H7 (cell line): ENCODE data around the gene PLCL2. TPM values are rescaled to one million over a fixed set of nuclear protein-coding genes. Genes with fewer than 3 reads are reported as not detected.
A peak's percentile ranks its signal among the peaks of the same experiment; 100 is the strongest.
"Not testable (repeated sequence)": the region's sequence is repeated elsewhere in the genome, so short reads cannot be mapped to it uniquely, and the experiment has no call there.

Experiments used
- DNase-seq: peaks from one replicate; pipeline ENCODE4 v3.0.0; 2012
- H3K27me3 ChIP-seq: 2 replicates; pipeline ENCODE4 v1.6.0; 2011; ENCODE audit warnings: mild to moderate bottlenecking, low read length; ENCODE audit not compliant: control insufficient read depth, insufficient read depth
- H3K36me3 ChIP-seq: replicated peaks from 2 replicates; pipeline ENCODE4 v1.5.1; 2011; ENCODE audit warnings: low read length; ENCODE audit not compliant: control insufficient read depth, insufficient read depth
- H3K4me3 ChIP-seq: 2 replicates; pipeline ENCODE4 v1.5.1; 2011; ENCODE audit warnings: low read depth, mild to moderate bottlenecking, control low read depth, low read length, moderate library complexity; ENCODE audit not compliant: insufficient read depth
- total RNA-seq: library from RNA; depleted of rRNA; stranded (reverse); fragments of >200 nt; shearing (Covaris generic); gene quantifications from 2 replicates; pipeline ENCODE4 v1.2.3, GENCODE V29; 2014

The PLCL2 gene
- total RNA-seq, 1 experiment from 2014 or later: 3.3 TPM

- H3K4me3 ChIP-seq: no peak overlapping the region
Measured at GRCh38 chr3:16936676-16937230, 52.0 kb downstream of the PLCL2 start.

DNA sequence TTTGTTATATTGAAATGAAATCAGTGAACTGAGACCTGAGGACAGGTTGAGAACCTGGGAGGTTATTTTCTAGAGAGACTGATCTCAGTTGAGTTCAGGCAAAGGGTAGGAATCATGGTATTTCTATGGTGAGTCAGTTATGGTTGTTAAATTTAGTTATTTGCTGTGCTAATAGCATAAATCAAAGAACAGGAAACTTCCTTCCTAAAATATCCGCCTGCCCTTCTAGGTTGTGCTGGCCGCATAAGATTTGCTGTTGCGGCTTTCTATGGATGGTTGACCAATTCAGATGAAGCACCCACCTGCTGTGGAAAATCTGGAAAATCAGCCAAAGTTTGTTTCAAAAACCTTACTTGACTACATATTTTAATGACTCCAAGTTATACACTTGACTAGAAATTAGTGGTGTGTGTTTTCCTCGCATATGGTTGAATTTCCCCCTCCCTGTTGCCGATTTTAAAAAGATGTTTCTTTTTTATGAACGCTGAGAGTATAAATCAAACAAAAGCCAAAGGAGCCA is 52.6 kb downstream of the PLCL2 start:
- DNase-seq: no peak
- H3K36me3 ChIP-seq: no peaks in the 10 kb centered on the region
- H3K27me3 ChIP-seq: no peaks in the 10 kb centered on the region
- no peak overlapping the region for H3K4me3 ChIP-seq

More at GRCh38 chr3:16936676-16937230, 52.0 kb downstream of the PLCL2 start:
- DNase-seq: no peak
- Histone ChIP-seq H3K27me3 (no peaks in the 10 kb centered on the region), H3K36me3 (no peaks in the 10 kb centered on the region)

- H3K4me3 ChIP-seq: no peak overlapping the region
- no peaks in the 10 kb centered on the region for H3K36me3 ChIP-seq
- no peaks in the 10 kb centered on the region for H3K27me3 ChIP-seq
- DNase-seq: no peak
Measured at GRCh38 chr3:16940769-16941700, 56.3 kb downstream of the PLCL2 start.

DNA sequence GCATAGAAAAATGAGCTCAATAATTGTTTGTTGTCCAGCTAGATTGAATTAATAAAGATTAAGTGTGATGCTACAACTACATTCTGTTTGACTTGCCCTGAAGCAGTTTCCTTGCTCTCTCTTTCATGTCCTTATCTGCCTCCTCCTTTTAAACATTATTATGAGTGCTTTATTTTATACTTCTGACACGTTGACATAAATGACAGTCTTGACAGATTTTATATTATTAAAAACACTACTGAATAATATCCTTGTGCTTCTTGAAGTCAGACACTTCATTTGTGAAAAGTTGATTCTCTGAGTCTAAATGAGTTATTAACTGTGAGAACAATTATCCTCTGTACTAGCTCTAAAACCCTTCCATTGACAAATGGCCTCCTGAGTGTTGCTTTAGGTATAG is 58.2 kb downstream of the PLCL2 start:
- no peaks in the 10 kb centered on the region for H3K27me3 ChIP-seq
- H3K4me3 ChIP-seq: no peak overlapping the region
- H3K36me3 ChIP-seq: no peaks in the 10 kb centered on the region
- no peak for DNase-seq

DNA sequence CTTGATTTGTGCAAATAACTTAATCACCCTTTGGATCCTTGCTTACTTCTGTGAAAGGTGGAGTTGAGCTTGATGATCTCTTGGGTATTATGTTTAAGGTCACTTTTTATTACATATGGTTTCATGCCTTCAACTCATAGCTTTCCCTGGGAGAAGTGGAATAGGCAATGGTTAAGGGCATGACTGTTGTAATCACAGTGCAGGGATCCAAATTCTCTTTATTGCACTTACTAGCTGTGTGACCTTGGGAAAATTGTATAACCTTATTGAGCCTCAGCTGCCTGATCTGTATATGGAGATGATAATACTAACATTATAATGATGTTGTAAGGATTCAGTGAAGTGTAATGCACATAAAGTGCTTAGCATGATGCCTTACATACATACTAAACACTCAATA is 59.1 kb downstream of the PLCL2 start:
- no peak for DNase-seq
- H3K36me3 ChIP-seq: no peaks in the 10 kb centered on the region
- H3K27me3 ChIP-seq: no peaks in the 10 kb centered on the region
- no peak overlapping the region for H3K4me3 ChIP-seq

DNA sequence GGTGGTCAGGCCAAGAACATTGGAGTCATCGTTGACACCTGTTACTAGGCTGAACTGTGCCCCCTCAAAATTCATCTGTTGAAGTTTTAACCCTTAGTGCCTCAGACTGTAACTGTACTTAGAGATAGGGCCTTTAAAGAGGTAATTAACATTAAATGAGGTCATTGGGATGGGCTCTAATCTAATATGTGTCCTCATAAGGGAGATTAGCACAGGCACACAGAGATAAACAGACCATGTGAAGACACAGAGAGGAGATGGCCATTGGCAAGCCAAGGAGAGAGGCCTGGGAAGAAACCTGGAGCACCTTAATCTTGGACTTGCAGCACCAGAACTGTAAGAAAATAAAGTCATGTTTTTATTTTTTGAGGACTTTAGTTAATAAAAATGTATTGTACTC is 59.6 kb downstream of the PLCL2 start:
- no peaks in the 10 kb centered on the region for H3K27me3 ChIP-seq
- H3K4me3 ChIP-seq: no peak overlapping the region
- no peaks in the 10 kb centered on the region for H3K36me3 ChIP-seq
- no peak for DNase-seq

DNA sequence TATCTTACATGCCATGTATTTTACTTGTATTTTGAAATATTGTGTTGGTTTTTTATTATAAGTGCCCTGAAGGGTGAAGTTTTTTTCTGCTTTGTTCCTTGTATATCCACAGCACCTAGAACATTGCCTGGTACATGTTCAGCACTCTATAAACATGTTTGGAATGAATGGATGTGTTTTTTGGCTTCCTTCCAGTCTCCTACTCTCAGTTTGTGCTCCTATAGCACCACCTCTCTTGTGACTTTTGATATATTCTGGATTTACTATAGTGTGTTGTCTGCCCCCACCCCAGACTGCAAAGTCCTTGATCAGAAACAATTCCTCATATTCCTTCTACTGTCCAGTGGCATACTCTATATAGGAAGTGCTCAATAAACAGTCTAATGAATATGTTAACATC is 60.6 kb downstream of the PLCL2 start:
- H3K4me3 ChIP-seq: no peak overlapping the region
- H3K36me3 ChIP-seq: no peaks in the 10 kb centered on the region
- DNase-seq: no peak
- H3K27me3 ChIP-seq: no peaks in the 10 kb centered on the region

DNA sequence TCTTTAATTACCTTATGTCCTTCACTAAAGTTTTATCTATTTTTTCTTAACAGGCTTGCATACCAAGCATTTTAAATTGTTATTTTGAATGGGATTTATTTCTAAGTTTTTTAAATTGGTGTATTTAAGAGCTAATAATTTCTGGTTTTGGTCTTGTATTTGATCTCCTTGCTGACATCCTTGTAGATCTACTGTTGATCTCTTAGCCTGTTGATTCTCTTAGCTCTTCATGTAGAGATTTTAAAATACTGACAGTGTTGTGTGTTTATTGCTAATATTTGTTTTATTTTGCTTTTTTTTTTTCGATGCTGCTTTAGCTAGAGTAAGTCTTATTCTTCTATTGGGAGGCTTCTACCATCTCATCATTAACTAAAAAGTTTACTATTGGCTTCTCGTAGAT is 65.5 kb downstream of the PLCL2 start:
- no peak for DNase-seq
- no peaks in the 10 kb centered on the region for H3K36me3 ChIP-seq
- H3K27me3 ChIP-seq: no peaks in the 10 kb centered on the region
- no peak overlapping the region for H3K4me3 ChIP-seq

DNA sequence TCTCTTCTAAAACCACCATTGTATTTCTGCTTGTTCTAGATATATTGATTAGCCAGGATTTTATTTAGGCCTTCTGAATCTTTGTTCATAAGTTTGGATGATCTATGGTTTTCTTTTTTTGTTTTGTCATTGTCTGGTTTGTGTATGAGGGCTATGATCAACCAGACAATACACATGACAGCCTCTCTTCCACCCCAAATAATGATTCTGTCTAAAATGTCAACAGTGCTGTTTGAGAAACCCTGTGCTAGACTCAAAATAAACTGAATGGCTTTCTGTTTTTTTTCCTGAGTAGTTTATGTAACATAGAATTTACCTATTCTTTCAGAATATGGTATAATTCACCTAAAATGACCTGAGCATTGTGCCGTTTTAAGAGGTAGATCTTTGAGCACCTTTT is 66.1 kb downstream of the PLCL2 start:
- DNase-seq: no peak
- H3K4me3 ChIP-seq: no peak overlapping the region
- H3K27me3 ChIP-seq: no peaks in the 10 kb centered on the region
- H3K36me3 ChIP-seq: no peaks in the 10 kb centered on the region

DNA sequence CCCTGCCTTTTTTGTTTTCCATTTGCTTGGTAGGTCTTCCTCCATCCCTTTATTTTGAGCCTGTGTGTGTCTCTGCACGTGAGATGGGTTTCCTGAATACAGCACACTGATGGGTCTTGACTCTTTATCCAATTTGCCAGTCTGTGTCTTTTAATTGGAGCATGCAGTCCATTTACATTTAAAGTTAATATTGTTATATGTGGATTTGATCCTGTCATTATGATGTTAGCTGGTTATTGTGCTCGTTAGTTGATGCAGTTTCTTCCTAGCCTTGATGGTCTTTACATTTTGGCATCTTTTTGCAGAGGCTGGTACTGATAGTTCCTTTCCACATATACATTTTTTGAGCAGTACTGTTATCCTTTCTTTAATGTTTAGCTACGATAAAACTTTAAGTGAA is 73.1 kb downstream of the PLCL2 start:
- H3K4me3 ChIP-seq, H3K27me3 ChIP-seq, DNase-seq, H3K36me3 ChIP-seq: not testable (repeated sequence)

GRCh38 chr3:16960125-16960524 is 75.4 kb downstream of the PLCL2 start:
- Histone ChIP-seq H3K4me3 (no peak overlapping the region), H3K36me3 (no peaks in the 10 kb centered on the region), H3K27me3 (no peaks in the 10 kb centered on the region)
- no peak for DNase-seq

- peak; percentile 21 for DNase-seq
- Histone ChIP-seq H3K27me3 (no peaks in the 10 kb centered on the region), H3K36me3 (no peaks in the 10 kb centered on the region), H3K4me3 (no peak overlapping the region)
Measured at GRCh38 chr3:16961621-16962205, 77.0 kb downstream of the PLCL2 start.

DNA sequence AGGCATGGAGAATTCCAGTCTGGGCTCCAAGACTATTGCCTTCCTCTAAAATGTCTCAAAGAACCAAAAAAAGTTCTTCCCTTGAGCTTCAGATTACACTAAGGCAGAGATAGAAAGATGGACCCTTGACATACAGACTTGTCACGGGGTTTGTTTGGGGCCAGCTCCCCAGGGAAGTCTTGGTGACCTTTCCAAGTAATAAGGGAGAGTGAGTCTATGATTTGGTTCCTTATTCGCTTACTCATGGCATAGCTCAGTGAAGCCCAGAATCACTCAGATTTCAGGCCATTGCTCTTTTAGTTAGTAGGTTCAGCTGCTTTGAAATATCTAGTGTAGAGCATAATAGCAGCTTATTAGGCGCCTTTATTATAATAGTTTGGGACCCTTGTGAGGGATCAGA is 90.3 kb downstream of the PLCL2 start:
- Histone ChIP-seq H3K36me3 (no peaks in the 10 kb centered on the region), H3K4me3 (no peak overlapping the region)
- DNase-seq: no peak

GRCh38 chr3:16978234-16978920 is 93.6 kb downstream of the PLCL2 start:
- H3K4me3 ChIP-seq: no peak overlapping the region
- no peaks in the 10 kb centered on the region for H3K27me3 ChIP-seq
- H3K36me3 ChIP-seq: no peaks in the 10 kb centered on the region
- DNase-seq: no peak

More for the DNA sequence above, 90.3 kb downstream of the PLCL2 start:
- H3K27me3 ChIP-seq: no peaks in the 10 kb centered on the region
